GM23248 (cell line): ENCODE data around the gene MEIOC.
"Not testable (repeated sequence)": the region's sequence is repeated elsewhere in the genome, so short reads cannot be mapped to it uniquely, and the experiment has no call there.

Source experiments
- EZH2 ChIP-seq: fragments of 200-600 bp; sonication (generic); IDR thresholded peaks from 2 replicates; pipeline ENCODE4 v1.6.1; 2018; ENCODE audit warnings: antibody characterized with exemption, mild to moderate bottlenecking; ENCODE audit not compliant: insufficient read depth, poor library complexity, severe bottlenecking
- EZH2phosphoT487 ChIP-seq: fragments of 200-600 bp; sonication (generic); IDR thresholded peaks from 2 replicates; pipeline ENCODE4 v1.6.1; 2018; ENCODE audit warnings: antibody characterized with exemption, moderate library complexity, mild to moderate bottlenecking, low read depth; ENCODE audit not compliant: insufficient read depth

DNA sequence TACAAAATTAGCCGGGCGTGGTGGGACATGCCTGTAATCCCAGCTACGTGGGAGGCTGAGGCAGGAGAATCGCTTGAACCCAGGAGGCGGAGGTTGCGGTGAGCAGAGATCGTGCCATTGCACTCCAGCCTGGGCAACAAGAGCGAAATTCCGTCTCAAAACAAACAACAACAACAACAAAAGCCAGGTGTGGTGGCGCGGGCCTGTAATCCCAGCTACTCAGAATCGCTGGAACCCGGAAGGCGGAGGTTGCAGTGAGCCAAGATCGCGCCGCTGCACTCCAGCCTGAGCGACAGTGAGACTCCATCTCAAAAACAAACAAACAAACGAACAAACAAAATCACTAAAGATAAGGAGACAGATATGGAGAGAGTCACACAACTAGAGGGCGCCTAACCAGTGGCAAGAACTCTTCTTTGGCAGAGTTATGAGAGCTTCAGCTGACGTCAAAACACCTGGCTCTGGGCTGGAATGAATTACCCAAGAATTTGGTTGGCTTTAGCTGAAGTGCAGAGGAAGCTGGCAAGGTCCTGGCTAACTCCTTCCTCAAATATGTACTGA, 34.6 kb downstream of the MEIOC start:
- TF ChIP-seq EZH2, EZH2phosphoT487: not testable (repeated sequence)
